ENCODE data around the gene DCBLD2. TPM values are rescaled to one million over a fixed set of nuclear protein-coding genes. Genes with fewer than 3 reads are reported as not detected.

DCBLD2 gene
- total RNA-seq, 2 donors from 2014 or later = 15.3 to 22.4 TPM

DNA sequence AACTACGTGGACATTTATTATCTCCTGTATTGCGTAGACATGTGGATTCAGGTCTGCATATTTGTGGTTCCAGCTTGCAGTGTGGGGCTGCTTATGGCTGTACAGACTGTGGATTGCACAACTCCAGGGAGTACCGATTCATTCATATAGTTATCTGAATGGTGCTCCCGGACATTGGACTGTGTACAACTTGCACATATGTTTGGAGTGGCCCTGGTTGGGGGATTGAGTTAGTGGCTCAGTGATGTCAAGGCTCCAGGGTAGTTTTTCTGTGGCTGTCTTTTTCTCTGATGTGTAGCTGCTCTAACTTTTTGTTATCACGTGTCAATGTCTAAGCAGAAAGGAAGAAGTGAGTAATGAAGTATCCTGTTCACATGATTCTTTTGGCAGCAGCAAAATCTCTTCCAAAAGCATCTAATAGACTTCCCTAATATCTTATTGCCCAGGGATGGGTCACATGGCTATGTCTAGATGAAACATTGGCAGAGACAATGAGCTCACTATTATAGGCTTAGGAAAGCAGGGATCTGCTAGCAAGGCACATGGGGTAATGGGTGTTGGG lies 122.6 kb downstream of the DCBLD2 start:
- TF ChIP-seq, protein P1, sequence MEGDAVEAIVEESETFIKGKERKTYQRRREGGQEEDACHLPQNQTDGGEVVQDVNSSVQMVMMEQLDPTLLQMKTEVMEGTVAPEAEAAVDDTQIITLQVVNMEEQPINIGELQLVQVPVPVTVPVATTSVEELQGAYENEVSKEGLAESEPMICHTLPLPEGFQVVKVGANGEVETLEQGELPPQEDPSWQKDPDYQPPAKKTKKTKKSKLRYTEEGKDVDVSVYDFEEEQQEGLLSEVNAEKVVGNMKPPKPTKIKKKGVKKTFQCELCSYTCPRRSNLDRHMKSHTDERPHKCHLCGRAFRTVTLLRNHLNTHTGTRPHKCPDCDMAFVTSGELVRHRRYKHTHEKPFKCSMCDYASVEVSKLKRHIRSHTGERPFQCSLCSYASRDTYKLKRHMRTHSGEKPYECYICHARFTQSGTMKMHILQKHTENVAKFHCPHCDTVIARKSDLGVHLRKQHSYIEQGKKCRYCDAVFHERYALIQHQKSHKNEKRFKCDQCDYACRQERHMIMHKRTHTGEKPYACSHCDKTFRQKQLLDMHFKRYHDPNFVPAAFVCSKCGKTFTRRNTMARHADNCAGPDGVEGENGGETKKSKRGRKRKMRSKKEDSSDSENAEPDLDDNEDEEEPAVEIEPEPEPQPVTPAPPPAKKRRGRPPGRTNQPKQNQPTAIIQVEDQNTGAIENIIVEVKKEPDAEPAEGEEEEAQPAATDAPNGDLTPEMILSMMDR (IDR thresholded peaks at IDR 0.05) = no peak
- TF ChIP-seq POLR2A (IDR thresholded peaks at IDR 0.05) = no peak
- H3K4me3 ChIP-seq = no peak overlapping the region
- WGBS, 2 donors = 31 to 36% methylated on average over 5 of the region's 5 CpGs
- H3K4me1 ChIP-seq = peaks cover 40% of the 10 kb centered on the region
- no peaks in the 10 kb centered on the region for H3K9me3 ChIP-seq
- intact Hi-C loops (cut with DNase I) = no loop called here
- H3K27ac ChIP-seq = peak overlapping the region; percentile 31 to 71 (median 68)
- no peak for ATAC-seq
- peak in 1 of 4 donors; percentile 22 for DNase-seq
- H3K27me3 ChIP-seq = no peaks in the 10 kb centered on the region
- no peaks in the 10 kb centered on the region for H3K36me3 ChIP-seq (replicated peaks in 1 of 2; ENCODE audit: insufficient read depth in 1 of 2, low read depth in 2 of 2)

DNA sequence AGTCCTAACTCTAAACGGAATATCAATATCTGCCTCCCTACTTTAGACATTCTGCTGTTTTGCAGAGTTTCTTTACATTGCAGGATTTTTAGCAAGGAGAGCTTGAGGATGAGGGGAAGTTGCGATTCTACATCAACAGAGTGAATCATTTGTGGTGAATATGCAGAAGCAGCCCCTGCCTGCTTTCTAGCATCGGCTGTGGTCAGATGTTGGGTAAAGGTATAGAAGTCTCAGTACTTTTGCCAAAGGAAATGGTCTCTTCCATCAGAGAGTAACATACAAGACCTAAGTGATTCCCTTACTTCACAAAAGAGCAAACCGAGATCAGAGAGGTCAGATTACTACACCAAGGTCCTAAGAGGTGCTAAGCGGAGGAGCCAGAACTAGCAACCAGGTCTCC lies 123.1 kb downstream of the DCBLD2 start:
- intact Hi-C loops (cut with DNase I) = no loop called here
- ATAC-seq (no peak), DNase-seq (no peak)
- 40 to 61% methylated on average over 5 of the region's 5 CpGs for WGBS, 2 donors
- peaks cover 35% of the 10 kb centered on the region for H3K4me1 ChIP-seq
- H3K36me3 ChIP-seq (replicated peaks in 1 of 2; ENCODE audit: insufficient read depth in 1 of 2, low read depth in 2 of 2) = no peaks in the 10 kb centered on the region
- no peaks in the 10 kb centered on the region for H3K27me3 ChIP-seq
- no peak overlapping the region for H3K4me3 ChIP-seq
- no peaks in the 10 kb centered on the region for H3K9me3 ChIP-seq
- H3K27ac ChIP-seq = peak overlapping the region; percentile 31 to 71 (median 68)
- TF ChIP-seq, protein P1 (IDR thresholded peaks at IDR 0.05) = no peak
- TF ChIP-seq POLR2A (IDR thresholded peaks at IDR 0.05) = no peak

DNA sequence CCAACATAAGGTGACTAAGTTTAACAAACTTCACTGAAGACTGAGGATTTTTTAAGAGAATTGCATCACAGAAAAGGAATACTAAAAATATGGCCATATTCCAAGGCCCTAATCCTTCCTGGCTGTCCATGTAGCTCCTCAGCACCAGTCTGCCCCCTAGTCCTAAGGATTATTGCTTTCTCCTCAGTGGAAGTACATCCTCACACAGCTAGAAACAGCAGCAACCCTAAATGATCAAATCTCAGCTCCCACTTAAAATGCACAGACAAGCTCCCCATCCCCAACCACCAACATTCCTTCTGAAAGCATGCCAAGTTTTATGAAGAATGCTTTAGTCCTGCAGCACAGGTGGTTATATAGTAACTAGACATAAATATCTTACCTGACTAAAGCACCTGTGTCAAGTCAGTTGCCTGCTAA lies 123.7 kb downstream of the DCBLD2 start:
- Histone ChIP-seq H3K4me1 (peaks cover 32% of the 10 kb centered on the region), H3K36me3 (replicated peaks in 1 of 2; ENCODE audit: insufficient read depth in 1 of 2, low read depth in 2 of 2) (no peaks in the 10 kb centered on the region), H3K27me3 (no peaks in the 10 kb centered on the region), H3K9me3 (no peaks in the 10 kb centered on the region), H3K4me3 (no peak overlapping the region), H3K27ac (peak overlapping the region in 3 of 4 donors; percentile 66 to 71 (median 69))
- intact Hi-C loops (cut with DNase I) = no loop called here
- no peak for TF ChIP-seq POLR2A (IDR thresholded peaks at IDR 0.05)
- TF ChIP-seq, protein P1 (IDR thresholded peaks at IDR 0.05) = no peak
- ATAC-seq = peak; percentile 4
- no peak for DNase-seq

DNA sequence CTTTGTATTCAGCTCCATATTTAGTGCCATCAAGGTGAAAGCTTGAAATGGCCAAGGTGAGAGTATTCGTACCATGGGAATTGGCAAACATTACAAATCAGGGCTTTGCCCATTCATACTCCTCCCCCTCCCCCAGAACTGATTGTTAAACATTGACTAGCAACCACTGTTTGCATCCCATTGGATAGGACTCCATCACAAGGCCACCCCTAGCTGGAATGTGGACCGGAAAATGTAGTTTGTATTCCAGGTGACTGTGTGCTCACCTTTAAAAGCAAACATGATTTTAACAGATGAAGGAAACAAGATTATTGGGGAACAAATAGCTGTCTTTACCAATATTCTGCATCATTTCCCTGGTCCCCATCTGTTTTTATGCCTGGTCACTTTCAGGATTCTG lies 124.2 kb downstream of the DCBLD2 start:
- TF ChIP-seq, protein P1 (IDR thresholded peaks at IDR 0.05) = no peak
- no peak for TF ChIP-seq POLR2A (IDR thresholded peaks at IDR 0.05)
- Histone ChIP-seq H3K4me3 (no peak overlapping the region), H3K27ac (peak overlapping the region; percentile 2 to 71 (median 68)), H3K27me3 (no peaks in the 10 kb centered on the region), H3K36me3 (replicated peaks in 1 of 2; ENCODE audit: insufficient read depth in 1 of 2, low read depth in 2 of 2) (no peaks in the 10 kb centered on the region), H3K4me1 (peaks cover 32% of the 10 kb centered on the region), H3K9me3 (no peaks in the 10 kb centered on the region)
- WGBS, 2 donors = 0 to 26% methylated on average over 2 of the region's 2 CpGs
- DNase-seq (peak; percentile 30 to 81 (median 58)), ATAC-seq (peak; percentile 94)
- intact Hi-C loops (cut with DNase I) = no loop called here

DNA sequence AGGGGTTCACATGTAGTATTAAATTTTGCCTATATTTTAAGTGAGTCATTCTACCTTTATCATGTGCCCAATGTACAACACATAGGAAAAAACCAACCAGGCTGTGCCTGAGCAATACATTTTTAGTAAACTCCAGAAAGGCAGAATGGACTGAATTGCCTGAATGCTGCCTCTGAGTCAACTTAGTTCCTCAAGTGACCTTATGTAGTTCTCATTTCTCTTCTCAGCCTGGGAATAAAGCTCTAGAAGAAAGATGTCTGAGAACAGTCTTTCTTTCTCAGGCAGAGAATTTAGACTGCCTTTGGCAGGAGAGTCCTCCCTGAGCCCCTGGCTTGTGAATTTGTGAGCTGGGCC lies 125.4 kb downstream of the DCBLD2 start:
- intact Hi-C loops (cut with DNase I) = no loop called here
- TF ChIP-seq POLR2A (IDR thresholded peaks at IDR 0.05) = no peak
- TF ChIP-seq, protein P1 (IDR thresholded peaks at IDR 0.05) = no peak
- no peak overlapping the region for H3K4me3 ChIP-seq
- DNase-seq (no peak), ATAC-seq (no peak)
- no peaks in the 10 kb centered on the region for H3K9me3 ChIP-seq
- H3K27ac ChIP-seq = peak overlapping the region in 1 of 4 donors; percentile 71
- H3K4me1 ChIP-seq = peaks cover 32% of the 10 kb centered on the region
- no peaks in the 10 kb centered on the region for H3K27me3 ChIP-seq
- no peaks in the 10 kb centered on the region for H3K36me3 ChIP-seq (replicated peaks in 1 of 2; ENCODE audit: insufficient read depth in 1 of 2, low read depth in 2 of 2)

Data from body of pancreas (tissue), 4 donors.